Subcutaneous adipose tissue (tissue), 4 donors: ENCODE measurements around the gene GNPNAT1. TPM values are rescaled to one million over a fixed set of nuclear protein-coding genes. Genes with fewer than 3 reads are reported as not detected.

Source experiments
- CTCF ChIP-seq: fragments of 450-650 bp; IDR thresholded peaks from one replicate; pipeline ENCODE4 v1.5.1; 2016; ENCODE audit warnings: low read depth, mild to moderate bottlenecking, control low read depth, antibody characterized with exemption, moderate library complexity
- small RNA-seq: library from RNA; depleted of rRNA; stranded (forward); fragments of <200 nt; gene quantifications from one replicate; pipeline ENCODE3, GENCODE V24; 2016
- total RNA-seq, 4 donors: library from RNA; depleted of rRNA; stranded (reverse); fragments of >200 nt; gene quantifications; one replicate each; pipeline ENCODE4 v1.1.0, GENCODE V29; 2016

GNPNAT1 gene
- total RNA-seq, 4 donors from 2014 or later: 12.9 to 28.2 (median 15.9) TPM

GRCh38 chr14:52740751-52741150 lies 50.7 kb downstream of the GNPNAT1 start:
- no peak for TF ChIP-seq CTCF

GRCh38 chr14:52738409-52738808 lies 53.0 kb downstream of the GNPNAT1 start:
- no peak for TF ChIP-seq CTCF

GRCh38 chr14:52735921-52736489 lies 55.4 kb downstream of the GNPNAT1 start:
- TF ChIP-seq CTCF: no peak

- TF ChIP-seq CTCF: no peak
Observed at GRCh38 chr14:52733824-52734223, 57.6 kb downstream of the GNPNAT1 start.

- no peak for TF ChIP-seq CTCF
Observed at GRCh38 chr14:52730709-52731111, 60.7 kb downstream of the GNPNAT1 start.

- no peak for TF ChIP-seq CTCF
Observed at GRCh38 chr14:52729925-52730708, 61.3 kb downstream of the GNPNAT1 start, which contains the start of gene STYX. Gene STYX (plus strand): TSS chr14:52730166. CDS start chr14:52730475, 309 bp downstream.

GRCh38 chr14:52729585-52729924 lies 61.9 kb downstream of the GNPNAT1 start:
- TF ChIP-seq CTCF: no peak

Small RNA genes lying within 50 kb of the gene (small RNA-seq; reads per million reads assigned to genes)
- not detected for gene AL139317.2

Other genes with a start within 250 kb of the GNPNAT1 start
- 10 to 100 TPM in 2 of 4 donors, 1 to 10 TPM in 2; 8.5 to 12.6 (median 9.9) TPM for gene TXNDC16, start 239.1 kb downstream of the GNPNAT1 start, total RNA-seq
- gene GPR137C, start 238.8 kb downstream of the GNPNAT1 start, total RNA-seq: 1 to 10 TPM in 1 of 4 donors, under 1 TPM in 3; 0.34 to 1.7 (median 0.71) TPM
- 10 to 100 TPM; 28.6 to 52.9 (median 40.8) TPM for gene ERO1A, start 96.0 kb downstream of the GNPNAT1 start, total RNA-seq
- 100 to 1,000 TPM in 1 of 4 donors, 10 to 100 TPM in 3; 73.9 to 109 (median 90.9) TPM for gene PSMC6, start 84.4 kb downstream of the GNPNAT1 start, total RNA-seq
- gene STYX, start 61.4 kb downstream of the GNPNAT1 start, total RNA-seq: 10 to 100 TPM; 17.7 to 26.9 (median 19.1) TPM
- 100 to 1,000 TPM; 154 to 252 (median 206) TPM for gene FERMT2, start 159.4 kb upstream of the GNPNAT1 start, total RNA-seq